GM21360 (cell line): ENCODE results near the gene EYA4.
"Not testable (repeated sequence)": the region's sequence is repeated elsewhere in the genome, so short reads cannot be mapped to it uniquely, and the experiment has no call there.

Source experiments
- ATAC-seq: cut with Tn5 transposase; IDR thresholded peaks from one replicate; pipeline ENCODE4 v1.9.1; 2021; ENCODE audit warnings: mild to moderate bottlenecking, moderate library complexity; ENCODE audit not compliant: unreplicated experiment

Gene EYA4

GRCh38 chr6:133554121-133554520 is 313.0 kb downstream of the EYA4 start:
- ATAC-seq = not testable (repeated sequence)

DNA sequence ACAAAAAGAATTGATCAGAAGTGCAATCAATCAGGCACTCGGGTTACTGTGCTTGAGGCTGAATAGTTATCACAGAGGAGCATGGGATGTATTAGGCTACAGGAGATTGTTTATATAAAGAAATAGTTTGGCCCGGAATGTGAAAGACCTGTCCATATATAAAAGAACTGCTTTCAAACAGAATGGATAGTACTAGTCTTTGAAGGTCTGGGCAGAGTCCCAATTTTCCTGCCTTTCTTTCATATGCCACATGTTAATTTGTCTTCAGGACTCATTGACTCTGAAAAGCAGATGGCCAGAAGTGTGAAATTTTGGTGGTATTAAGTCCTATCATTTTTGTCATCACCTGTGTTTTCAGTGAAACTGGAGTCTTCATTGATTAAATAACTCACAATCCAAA is 314.5 kb downstream of the EYA4 start:
- no peak for ATAC-seq

GRCh38 chr6:133559926-133560325 is 318.8 kb downstream of the EYA4 start:
- ATAC-seq = no peak

- ATAC-seq = no peak
Measured at GRCh38 chr6:133567636-133568035, 326.5 kb downstream of the EYA4 start.

DNA sequence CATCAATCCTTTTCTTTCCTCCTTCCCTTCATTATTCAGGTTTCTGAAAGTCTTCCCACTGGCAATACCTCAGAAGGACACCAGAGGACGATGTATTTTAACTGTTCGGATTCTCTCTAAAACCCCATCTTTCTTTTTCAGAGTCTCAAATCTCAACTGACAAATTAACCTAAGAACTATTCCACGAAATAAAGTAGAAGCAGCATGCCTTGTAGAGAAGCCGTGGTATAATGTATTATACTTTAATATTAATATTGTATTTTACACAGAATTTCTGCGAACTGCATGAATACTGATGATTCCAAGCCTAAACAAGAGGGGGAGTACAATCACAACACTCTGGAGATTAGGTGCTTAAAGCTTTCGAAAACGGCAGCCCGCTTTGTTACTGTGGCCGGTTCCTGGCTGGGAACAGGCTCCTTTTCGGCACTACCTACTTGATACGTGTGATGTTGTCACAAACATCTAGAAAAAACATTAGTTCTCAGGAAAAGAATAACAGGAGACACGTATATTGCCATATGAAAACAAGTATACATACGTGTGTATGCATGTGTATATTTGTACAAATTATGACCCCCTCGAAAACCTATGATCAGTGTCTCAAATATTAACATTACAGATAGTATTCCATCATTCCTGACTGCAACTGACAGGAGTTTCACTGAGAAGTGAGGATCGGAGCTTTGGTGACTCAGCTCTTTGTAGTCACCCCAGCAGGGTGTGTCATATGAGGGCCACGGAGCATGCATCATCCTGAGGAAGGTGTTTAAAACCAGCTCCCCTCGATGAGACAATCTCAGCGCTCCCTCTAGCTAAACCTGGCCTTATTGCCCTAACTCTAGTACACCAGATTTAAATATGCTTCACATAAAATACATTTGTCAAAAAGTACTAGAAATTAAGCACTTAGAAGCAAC is 328.1 kb downstream of the EYA4 start:
- no peak for ATAC-seq

GRCh38 chr6:133571681-133572080 is 330.5 kb downstream of the EYA4 start:
- ATAC-seq = no peak

- no peak for ATAC-seq
Measured at GRCh38 chr6:133577851-133578250, 336.7 kb downstream of the EYA4 start.
